OCI-LY7 (cell line): ENCODE results near the gene HPCAL4.

Experiments used
- CTCF ChIP-seq: fragments of 200-600 bp; sonication (generic); conservative IDR thresholded peaks from 2 replicates; pipeline ENCODE4 v1.5.1; 2014; ENCODE audit warnings: mild to moderate bottlenecking, antibody characterized with exemption, low read length, moderate library complexity, mixed read lengths
- EZH2phosphoT487 ChIP-seq: fragments of 200-600 bp; sonication (generic); IDR thresholded peaks from 2 replicates; pipeline ENCODE4 v1.6.1; 2018; ENCODE audit warnings: low read depth, borderline replicate concordance, mild to moderate bottlenecking, mixed run types, antibody characterized with exemption, low read length, moderate library complexity, mixed read lengths

DNA sequence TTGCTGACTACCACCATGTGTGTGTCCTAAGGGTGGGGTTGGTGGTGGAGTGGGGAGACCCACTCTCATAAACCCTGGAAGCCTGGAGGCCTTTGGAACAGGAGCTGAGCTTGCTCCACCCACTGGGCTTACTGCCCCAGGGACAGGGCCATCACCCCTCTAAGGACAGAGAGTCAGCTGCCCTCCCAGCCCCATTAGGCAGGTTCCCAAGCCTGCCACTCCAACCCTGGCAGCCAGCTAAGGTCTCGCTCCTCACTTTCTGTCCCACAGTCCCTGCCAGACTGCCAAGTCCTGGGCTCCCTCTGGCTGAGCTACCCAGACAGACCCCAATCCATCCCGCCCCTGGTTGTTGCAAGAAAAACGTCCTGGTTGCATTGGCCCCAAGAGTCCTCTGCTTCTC lies 23.1 kb downstream of the HPCAL4 start:
- TF ChIP-seq CTCF (no peak), EZH2phosphoT487 (no peak)
